ENCODE measurements around the gene NRK.
"Not testable (repeated sequence)": the region's sequence is repeated elsewhere in the genome, so short reads cannot be mapped to it uniquely, and the experiment has no call there.

The NRK gene

GRCh38 chrX:105880491-105880890, 58.2 kb downstream of the NRK start:
- DNase-seq (ENCODE audit: low spot score), result no peak

- no peak for DNase-seq (ENCODE audit: low spot score)
Measured at GRCh38 chrX:105882581-105883275, 60.4 kb downstream of the NRK start.

GRCh38 chrX:105894721-105895120, 72.4 kb downstream of the NRK start:
- no peak for DNase-seq (ENCODE audit: low spot score)

- DNase-seq (ENCODE audit: low spot score), result no peak
Measured at GRCh38 chrX:105909576-105909975, 87.2 kb downstream of the NRK start.

- DNase-seq (ENCODE audit: low spot score), result no peak
Measured at GRCh38 chrX:105910563-105911105, 88.3 kb downstream of the NRK start.

GRCh38 chrX:105945266-105945665, 122.9 kb downstream of the NRK start:
- DNase-seq (ENCODE audit: low spot score), result no peak

- no peak for DNase-seq (ENCODE audit: low spot score)
Measured at GRCh38 chrX:105969487-105969886, 147.1 kb downstream of the NRK start.

GRCh38 chrX:105972690-105973386, 150.5 kb downstream of the NRK start:
- DNase-seq (ENCODE audit: low spot score), result no peak

- no peak for DNase-seq (ENCODE audit: low spot score)
Measured at GRCh38 chrX:105973387-105973739, 151.0 kb downstream of the NRK start.

- DNase-seq (ENCODE audit: low spot score), result peak; percentile 37
Measured at GRCh38 chrX:105975382-105975781, 153.0 kb downstream of the NRK start.

GRCh38 chrX:105981772-105982485, 159.6 kb downstream of the NRK start:
- DNase-seq (ENCODE audit: low spot score), result no peak

- DNase-seq (ENCODE audit: low spot score), result not testable (repeated sequence)
Measured at GRCh38 chrX:105988487-105988886, 166.1 kb downstream of the NRK start.

GRCh38 chrX:105999294-105999693, 177.0 kb downstream of the NRK start:
- DNase-seq (ENCODE audit: low spot score), result no peak

GRCh38 chrX:106000203-106000602, 177.9 kb downstream of the NRK start:
- no peak for DNase-seq (ENCODE audit: low spot score)

GRCh38 chrX:106000609-106001008, 178.3 kb downstream of the NRK start:
- DNase-seq (ENCODE audit: low spot score), result not testable (repeated sequence)

- no peak for DNase-seq (ENCODE audit: low spot score)
Measured at GRCh38 chrX:106005684-106006083, 183.3 kb downstream of the NRK start.

- DNase-seq (ENCODE audit: low spot score), result no peak
Measured at GRCh38 chrX:106007815-106008214, 185.5 kb downstream of the NRK start.
